HepG2 (cell line): ENCODE data around the gene ARL3. TPM values are rescaled to one million over a fixed set of nuclear protein-coding genes. Genes with fewer than 3 reads are reported as not detected.
A peak's percentile ranks its signal among the peaks of the same experiment; 100 is the strongest.

Experiments used
- ATAC-seq: fragments of 200-7000 bp; cut with Tn5 transposase; 3 replicates; pipeline ENCODE4 v1.9.1; 2020; ENCODE audit warnings: mild to moderate bottlenecking, moderate library complexity
- BruUV-seq: library from RNA; stranded (reverse); fragments of 400-500 nt; replicated peaks from 2 replicates; lab custom pipeline; 2021; lab: Mats Ljungman, UMichigan
- CTCF ChIA-PET: fragments of 300-600 bp; formaldehyde crosslinking; extraction: SDS; loops from one replicate; lab custom pipeline; 2021; ENCODE audit warnings: low total read pairs, inconsistent platforms, low intra/inter-chr PET ratio; lab: Yijun Ruan, JAX
- POLR2A ChIA-PET: fragments of 350-600 bp; sonication (Branson Sonifier 250); formaldehyde crosslinking; loops from one replicate; lab custom pipeline; 2020; ENCODE audit warnings: antibody characterized with exemption, inconsistent platforms; lab: Yijun Ruan, JAX
- DNase-seq: peaks from one replicate; pipeline ENCODE4 v3.0.0-alpha.2; 2015; ENCODE audit warnings: low spot score
- FAIRE-seq: peaks from 3 replicates; lab custom pipeline; 2011; peaks lifted over from hg19 to GRCh38; lab: Jason Lieb, UNC
- H2AFZ ChIP-seq: one replicate; pipeline ENCODE4 v1.6.1; 2011; ENCODE audit warnings: low read length, inconsistent platforms
- H3K27ac ChIP-seq: fragments of 300-600 bp; 3 replicates; pipeline ENCODE4 v1.8.0; 2011; ENCODE audit warnings: mixed run types, mild to moderate bottlenecking, mixed read lengths, low read length, inconsistent platforms; ENCODE audit not compliant: insufficient read depth; ENCODE audit errors: extremely low read length
- H3K27me3 ChIP-seq, 2 experiments: fragments of 200-600 bp in 1 of 2; 2 replicates in 1 of 2; 3 replicates in 1 of 2; pipeline versions ENCODE4 v1.6.0 to v1.8.0; 2011; ENCODE audit warnings: low read length in 2 of 2, mild to moderate bottlenecking in 2 of 2, moderate library complexity in 2 of 2, inconsistent platforms in 1 of 2; ENCODE audit not compliant: insufficient read depth in 2 of 2, control insufficient read depth in 1 of 2
- H3K36me3 ChIP-seq, 2 experiments: fragments of 200-600 bp in 1 of 2; replicated peaks in 1 of 2; 2 replicates in 1 of 2; 3 replicates in 1 of 2; pipeline versions ENCODE4 v1.5.1 to v1.8.0; 2011; ENCODE audit warnings: low read length in 2 of 2, inconsistent platforms in 1 of 2; ENCODE audit not compliant: insufficient read depth in 2 of 2, control insufficient read depth in 1 of 2
- H3K4me1 ChIP-seq: 2 replicates; pipeline ENCODE4 v1.5.1; 2012; ENCODE audit warnings: low read length, inconsistent platforms; ENCODE audit not compliant: insufficient read depth
- H3K4me2 ChIP-seq: 2 replicates; pipeline ENCODE4 v1.6.0; 2011; ENCODE audit warnings: low read depth, low read length, inconsistent platforms
- H3K4me3 ChIP-seq, 3 experiments: fragments of 200-600 bp in 1 of 3; sonication (generic), shearing (Covaris generic) in 1 of 3; replicated peaks in 1 of 3; 2 replicates each; pipeline ENCODE4 v1.5.1; 2011 to 2016; ENCODE audit warnings: low read length in 3 of 3, inconsistent platforms in 2 of 3, low read depth in 2 of 3, mild to moderate bottlenecking in 2 of 3, control low read depth in 1 of 3, mixed read lengths in 1 of 3; ENCODE audit not compliant: insufficient read depth in 1 of 3
- H3K79me2 ChIP-seq: one replicate; pipeline ENCODE4 v1.6.1; 2011; ENCODE audit warnings: low read length, inconsistent platforms; ENCODE audit not compliant: insufficient read depth
- H3K9ac ChIP-seq: 2 replicates; pipeline ENCODE4 v1.6.0; 2011; ENCODE audit warnings: mild to moderate bottlenecking, low read depth, low read length, inconsistent platforms; ENCODE audit not compliant: insufficient read depth
- H3K9me3 ChIP-seq: 2 replicates; pipeline ENCODE4 v1.5.1; 2012; ENCODE audit warnings: mild to moderate bottlenecking, low read length
- H4K20me1 ChIP-seq: 2 replicates; pipeline ENCODE4 v1.6.0; 2011; ENCODE audit warnings: inconsistent platforms, mild to moderate bottlenecking, low read length, moderate library complexity; ENCODE audit not compliant: insufficient read depth
- BCL3 ChIP-seq: sonication (generic); formaldehyde crosslinking; IDR thresholded peaks from 2 replicates; pipeline ENCODE4 v1.5.1; 2020; ENCODE audit warnings: mild to moderate bottlenecking, missing genetic modification reagents, moderate library complexity
- DR1 ChIP-seq: sonication (generic); formaldehyde crosslinking; IDR thresholded peaks from 2 replicates; pipeline ENCODE4 v1.8.0; 2021; ENCODE audit warnings: mild to moderate bottlenecking, missing genetic modification reagents, inconsistent platforms
- IRF2 ChIP-seq: IDR thresholded peaks from 2 replicates; pipeline ENCODE4 v1.6.1; 2018; ENCODE audit warnings: missing genetic modification reagents, missing compliant biosample characterization
- MTA1 ChIP-seq: sonication (generic); formaldehyde crosslinking; IDR thresholded peaks from 2 replicates; pipeline ENCODE4 v1.4.0; 2020; ENCODE audit warnings: missing genetic modification reagents, mild to moderate bottlenecking, borderline replicate concordance
- NFIC ChIP-seq: IDR thresholded peaks from 2 replicates; pipeline ENCODE4 v1.6.1; 2012; ENCODE audit warnings: mild to moderate bottlenecking, low read length, inconsistent platforms
- THAP11 ChIP-seq: IDR thresholded peaks from 2 replicates; pipeline ENCODE4 v1.6.1; 2016; ENCODE audit warnings: missing biosample characterization, missing genetic modification reagents
- ZBTB33 ChIP-seq: sonication (generic); formaldehyde crosslinking; IDR thresholded peaks from 2 replicates; pipeline ENCODE4 v1.4.0; 2020; ENCODE audit warnings: missing genetic modification reagents
- ZFP41 ChIP-seq: sonication (generic); formaldehyde crosslinking; IDR thresholded peaks from 2 replicates; pipeline ENCODE4 v1.4.0; 2020; ENCODE audit warnings: mild to moderate bottlenecking, missing genetic modification reagents, borderline replicate concordance
- ZNF337 ChIP-seq: sonication (generic); formaldehyde crosslinking; IDR thresholded peaks from 2 replicates; pipeline ENCODE4 v1.5.1; 2020; ENCODE audit warnings: missing genetic modification reagents, low read depth, mild to moderate bottlenecking, borderline replicate concordance
- ZNF496 ChIP-seq: sonication (generic); formaldehyde crosslinking; IDR thresholded peaks from 2 replicates; pipeline ENCODE4 v1.8.1; 2023; ENCODE audit warnings: mild to moderate bottlenecking, moderate library complexity, missing genetic modification reagents; ENCODE audit not compliant: insufficient replicate concordance
- ZSCAN21 ChIP-seq: sonication (generic); formaldehyde crosslinking; IDR thresholded peaks from 2 replicates; pipeline ENCODE4 v1.8.0; 2022; ENCODE audit warnings: mild to moderate bottlenecking, missing genetic modification reagents, moderate library complexity, borderline replicate concordance
- WGBS: methylation state at CpG from one replicate; pipeline ENCODE4 v1.1.6; 2017; ENCODE audit warnings: low lambda C conversion rate; 5-methylcytosine and 5-hydroxymethylcytosine counted together
- in situ Hi-C: cut with HindIII; loops from 2 replicates; pipeline ENCODE4 v1.10.0; 2017; ENCODE audit warnings: low pct_unique_long_range_greater_than_20kb; ENCODE audit not compliant: extremely low pct_ligation_motif_present
- intact Hi-C: fragments of 100-400 bp; cut with micrococcal nuclease; formaldehyde crosslinking; loops from one replicate; pipeline ENCODE4 v1.10.0; 2022; ENCODE audit not compliant: unreplicated experiment
- polyA plus RNA-seq, 8 experiments: library from polyadenylated mRNA; depleted of rRNA in 3 of 8; stranded (reverse) in 7 of 8; unstranded in 1 of 8; fragments of >200 nt; fragmentation: Illumina TruSeq in 4 of 8; extraction: Trizol in 4 of 8; gene quantifications; 2 replicates each; pipeline versions ENCODE4 v1.2.1 to v1.2.3, GENCODE V29; 2011 to 2016; ENCODE audit warnings: low read depth in 4 of 8, missing spikeins in 1 of 8, mixed read lengths in 1 of 8; ENCODE audit not compliant: insufficient read depth in 1 of 8
- total RNA-seq, 5 experiments: library from RNA; depleted of rRNA; stranded (reverse); fragments of >200 nt; fragmentation: Illumina TruSeq; extraction: Trizol; gene quantifications; 2 replicates each; pipeline ENCODE4 v1.2.3, GENCODE V29; 2016; ENCODE audit warnings: low read depth in 1 of 5
- TF ChIP-seq, protein P1 (sequence below): sonication (generic); formaldehyde crosslinking; IDR thresholded peaks from 2 replicates; pipeline ENCODE4 v1.4.0; 2020; ENCODE audit warnings: missing genetic modification reagents
- TF ChIP-seq, protein P2 (sequence below): sonication (generic); formaldehyde crosslinking; IDR thresholded peaks from 2 replicates; pipeline ENCODE4; 2020; ENCODE audit warnings: missing genetic modification reagents, mild to moderate bottlenecking, borderline replicate concordance

ARL3 gene
- total and polyA plus RNA-seq, 2 of the 13 experiments (the other 11 are each of a cell fraction or from before 2014, with no cell fraction given), result 5.2 to 6.6 TPM

DNA sequence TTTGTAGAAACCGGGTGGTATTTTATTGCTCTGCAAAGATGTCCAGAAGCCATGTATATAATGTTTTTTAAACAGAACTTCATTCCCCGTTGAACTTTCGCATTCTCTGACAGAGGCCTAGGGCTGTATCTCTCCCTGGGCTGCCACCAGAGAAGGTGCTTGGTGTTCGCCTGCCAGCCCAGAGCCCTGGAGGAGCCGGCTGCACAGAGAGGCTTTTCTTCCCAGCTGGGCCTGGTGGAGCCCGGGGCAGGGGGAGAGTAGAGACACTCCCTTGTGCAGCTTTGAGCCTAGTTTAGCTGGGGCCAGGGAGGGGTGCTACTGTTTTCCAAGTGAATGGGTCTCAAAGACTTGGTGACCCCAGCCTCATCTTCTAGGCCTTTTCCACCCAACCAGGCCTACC lies 83.5 kb downstream of the ARL3 start (continued):
- TF ChIP-seq, protein P1, sequence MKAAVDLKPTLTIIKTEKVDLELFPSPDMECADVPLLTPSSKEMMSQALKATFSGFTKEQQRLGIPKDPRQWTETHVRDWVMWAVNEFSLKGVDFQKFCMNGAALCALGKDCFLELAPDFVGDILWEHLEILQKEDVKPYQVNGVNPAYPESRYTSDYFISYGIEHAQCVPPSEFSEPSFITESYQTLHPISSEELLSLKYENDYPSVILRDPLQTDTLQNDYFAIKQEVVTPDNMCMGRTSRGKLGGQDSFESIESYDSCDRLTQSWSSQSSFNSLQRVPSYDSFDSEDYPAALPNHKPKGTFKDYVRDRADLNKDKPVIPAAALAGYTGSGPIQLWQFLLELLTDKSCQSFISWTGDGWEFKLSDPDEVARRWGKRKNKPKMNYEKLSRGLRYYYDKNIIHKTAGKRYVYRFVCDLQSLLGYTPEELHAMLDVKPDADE (CRISPR knock-in tag), result no peak
- TF ChIP-seq THAP11 (CRISPR knock-in tag), result no peak
- TF ChIP-seq IRF2 (CRISPR knock-in tag), result no peak
- no peak for TF ChIP-seq ZNF337 (CRISPR knock-in tag)
- TF ChIP-seq NFIC, result no peak

DNA sequence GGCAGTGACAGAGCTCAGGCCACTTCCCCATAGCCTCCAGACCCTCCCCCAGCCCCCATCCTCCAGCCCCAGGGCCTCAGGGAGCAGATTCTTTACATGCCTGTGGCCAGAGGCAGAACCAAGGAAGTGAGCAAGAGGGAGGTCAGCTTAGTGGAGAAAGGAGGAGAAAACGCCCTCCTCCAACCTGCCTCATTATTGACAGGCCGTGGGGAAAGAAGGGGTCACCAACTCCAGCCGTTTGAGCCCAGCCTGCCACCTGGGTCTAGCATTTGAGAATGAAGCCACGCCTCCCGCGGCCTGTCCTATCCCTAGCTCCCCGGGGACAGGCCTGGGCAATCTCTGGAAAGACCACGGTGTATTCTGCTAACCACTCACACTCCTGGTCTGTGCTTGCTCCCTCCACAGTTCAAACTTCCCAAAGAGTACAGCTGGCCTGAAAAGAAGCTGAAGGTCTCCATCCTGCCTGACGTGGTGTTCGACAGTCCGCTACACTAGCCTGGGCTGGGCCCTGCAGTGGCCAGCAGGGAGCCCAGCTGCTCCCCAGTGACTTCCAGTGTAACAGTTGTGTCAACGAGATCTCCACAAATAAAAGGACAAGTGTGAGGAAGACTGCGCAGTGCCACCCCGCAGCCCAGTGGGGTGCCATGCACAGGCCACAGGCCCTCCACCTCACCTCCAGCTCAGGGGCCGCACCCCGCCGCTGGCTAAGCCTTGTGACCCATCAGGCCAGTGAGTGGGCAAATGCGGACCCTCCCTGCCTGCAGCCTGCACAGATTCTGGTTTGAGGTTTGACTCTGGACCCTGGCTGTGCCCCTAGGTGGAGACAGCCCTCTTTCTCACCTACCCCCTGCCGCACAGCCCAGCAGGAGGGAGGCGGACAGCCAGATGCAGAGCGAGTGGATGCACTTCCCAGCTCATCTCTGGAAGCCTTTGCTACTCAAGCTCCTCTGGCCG lies 84.3 kb downstream of the ARL3 start:
- H2AFZ ChIP-seq, result no peak overlapping the region
- DNase-seq, result peak; percentile 60
- intact Hi-C loops, result loop anchor here (1.0 kb wide), 1 partner anchor 11 kb away; no protein-coding TSS in a partner anchor
- FAIRE-seq, result peak; percentile 83
- H3K4me3 ChIP-seq, result no peak overlapping the region
- CTCF ChIA-PET, result no interaction called here
- peaks cover 86% of the 10 kb centered on the region for H3K4me1 ChIP-seq
- ATAC-seq, result peak; percentile 64
- no peaks in the 10 kb centered on the region; a peak in 2 of 5 replicates for H3K36me3 ChIP-seq
- H3K9me3 ChIP-seq, result no peaks in the 10 kb centered on the region
- POLR2A ChIA-PET, result interaction anchor here (0.6 to 7.0 kb wide), 13 partner anchors 11 to 139 kb away, joined by 3 to 121 read pairs (median 4); partner anchors contain the start of genes ACTR1A, SUFU and TRIM8
- peak overlapping the region; percentile 40; the same call in 1 of the 2 replicates for H3K4me2 ChIP-seq
- peak overlapping the region; percentile 53 for H3K27ac ChIP-seq
- peak overlapping the region; percentile 34; the same call in 1 of the 2 replicates for H3K9ac ChIP-seq
- WGBS, result 64% methylated on average over 17 of the region's 22 CpGs
- BruUV-seq, result no TSS peak
- in situ Hi-C loops, result no loop called here
- H3K79me2 ChIP-seq, result no peaks in the 10 kb centered on the region
- H4K20me1 ChIP-seq, result no peaks in the 10 kb centered on the region
- no peaks in the 10 kb centered on the region for H3K27me3 ChIP-seq
- TF ChIP-seq MTA1 (CRISPR knock-in tag) (0 out of 2 replicates have a peak, but pooled peaks have one; percentile 17), DR1 (0 out of 2 replicates have a peak, but pooled peaks have one; percentile 54), ZSCAN21 (CRISPR knock-in tag) (no peak), BCL3 (CRISPR knock-in tag) (no peak), ZNF496 (no peak), ZBTB33 (CRISPR knock-in tag) (peak; percentile 50), ZFP41 (CRISPR knock-in tag) (no peak)
- TF ChIP-seq, protein P2, sequence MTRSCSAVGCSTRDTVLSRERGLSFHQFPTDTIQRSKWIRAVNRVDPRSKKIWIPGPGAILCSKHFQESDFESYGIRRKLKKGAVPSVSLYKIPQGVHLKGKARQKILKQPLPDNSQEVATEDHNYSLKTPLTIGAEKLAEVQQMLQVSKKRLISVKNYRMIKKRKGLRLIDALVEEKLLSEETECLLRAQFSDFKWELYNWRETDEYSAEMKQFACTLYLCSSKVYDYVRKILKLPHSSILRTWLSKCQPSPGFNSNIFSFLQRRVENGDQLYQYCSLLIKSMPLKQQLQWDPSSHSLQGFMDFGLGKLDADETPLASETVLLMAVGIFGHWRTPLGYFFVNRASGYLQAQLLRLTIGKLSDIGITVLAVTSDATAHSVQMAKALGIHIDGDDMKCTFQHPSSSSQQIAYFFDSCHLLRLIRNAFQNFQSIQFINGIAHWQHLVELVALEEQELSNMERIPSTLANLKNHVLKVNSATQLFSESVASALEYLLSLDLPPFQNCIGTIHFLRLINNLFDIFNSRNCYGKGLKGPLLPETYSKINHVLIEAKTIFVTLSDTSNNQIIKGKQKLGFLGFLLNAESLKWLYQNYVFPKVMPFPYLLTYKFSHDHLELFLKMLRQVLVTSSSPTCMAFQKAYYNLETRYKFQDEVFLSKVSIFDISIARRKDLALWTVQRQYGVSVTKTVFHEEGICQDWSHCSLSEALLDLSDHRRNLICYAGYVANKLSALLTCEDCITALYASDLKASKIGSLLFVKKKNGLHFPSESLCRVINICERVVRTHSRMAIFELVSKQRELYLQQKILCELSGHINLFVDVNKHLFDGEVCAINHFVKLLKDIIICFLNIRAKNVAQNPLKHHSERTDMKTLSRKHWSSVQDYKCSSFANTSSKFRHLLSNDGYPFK (CRISPR knock-in tag), result no peak
